Measurements from ENCODE around the gene KRTAP10-2.

DNA sequence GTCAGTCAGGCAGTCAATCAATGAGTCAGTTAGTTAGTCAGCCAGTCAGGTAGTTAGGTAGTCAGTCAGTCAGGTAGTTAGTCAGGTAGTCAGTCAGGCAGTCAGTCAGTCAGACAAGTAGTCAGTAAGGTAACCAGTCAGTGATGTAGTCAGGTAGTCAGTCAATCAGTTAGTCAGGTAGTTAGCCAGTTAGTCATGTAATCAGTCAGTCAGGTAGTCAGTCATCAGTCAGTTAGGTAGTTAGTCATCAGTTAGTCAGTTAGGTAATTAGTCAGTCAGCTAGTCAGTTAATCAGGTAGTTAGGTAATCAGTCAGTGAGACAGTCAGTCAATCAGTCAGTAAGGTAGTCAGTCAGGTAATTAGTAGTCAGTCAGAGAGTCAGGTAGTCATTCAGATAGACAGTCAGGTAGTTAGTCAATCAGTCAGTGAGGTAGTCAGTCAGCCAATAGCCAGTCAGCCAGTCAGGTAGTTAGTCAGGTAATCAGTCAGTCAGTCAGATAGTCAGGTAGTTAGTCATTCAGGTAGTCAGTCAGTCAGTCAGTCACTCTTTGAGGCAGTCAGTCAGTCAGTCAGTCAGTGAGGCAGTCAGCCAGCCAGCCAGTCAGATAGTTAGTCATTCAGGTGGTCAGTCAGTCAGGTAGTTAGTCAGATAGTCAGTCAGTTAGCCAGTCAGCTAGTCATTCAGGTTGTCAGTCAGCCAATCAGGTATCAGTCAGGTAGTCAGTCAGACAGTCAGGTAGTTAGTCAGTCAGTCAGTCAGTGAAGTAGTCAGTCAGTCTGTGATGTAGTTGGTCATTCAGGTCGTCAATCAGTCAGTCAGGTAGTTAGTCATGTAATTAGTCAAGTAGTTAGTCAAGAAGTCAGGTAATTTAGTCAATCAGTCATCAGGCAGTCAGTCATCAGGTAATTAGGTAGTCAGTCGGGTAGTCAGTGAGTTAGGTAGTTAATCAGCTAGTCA, 26.6 kb downstream of the KRTAP10-2 start:
- TF ChIP-seq POLR2A (IDR thresholded peaks at IDR 0.05): no peak
- TF ChIP-seq, protein P1, sequence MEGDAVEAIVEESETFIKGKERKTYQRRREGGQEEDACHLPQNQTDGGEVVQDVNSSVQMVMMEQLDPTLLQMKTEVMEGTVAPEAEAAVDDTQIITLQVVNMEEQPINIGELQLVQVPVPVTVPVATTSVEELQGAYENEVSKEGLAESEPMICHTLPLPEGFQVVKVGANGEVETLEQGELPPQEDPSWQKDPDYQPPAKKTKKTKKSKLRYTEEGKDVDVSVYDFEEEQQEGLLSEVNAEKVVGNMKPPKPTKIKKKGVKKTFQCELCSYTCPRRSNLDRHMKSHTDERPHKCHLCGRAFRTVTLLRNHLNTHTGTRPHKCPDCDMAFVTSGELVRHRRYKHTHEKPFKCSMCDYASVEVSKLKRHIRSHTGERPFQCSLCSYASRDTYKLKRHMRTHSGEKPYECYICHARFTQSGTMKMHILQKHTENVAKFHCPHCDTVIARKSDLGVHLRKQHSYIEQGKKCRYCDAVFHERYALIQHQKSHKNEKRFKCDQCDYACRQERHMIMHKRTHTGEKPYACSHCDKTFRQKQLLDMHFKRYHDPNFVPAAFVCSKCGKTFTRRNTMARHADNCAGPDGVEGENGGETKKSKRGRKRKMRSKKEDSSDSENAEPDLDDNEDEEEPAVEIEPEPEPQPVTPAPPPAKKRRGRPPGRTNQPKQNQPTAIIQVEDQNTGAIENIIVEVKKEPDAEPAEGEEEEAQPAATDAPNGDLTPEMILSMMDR (IDR thresholded peaks at IDR 0.05): no peak
